SU-DHL-6 (cell line): ENCODE measurements around the gene SOAT2.

ENCODE experiments used
- CTCF ChIP-seq: fragments of 200-600 bp; sonication (generic); IDR thresholded peaks from one replicate; pipeline ENCODE4 v1.5.1; 2017; ENCODE audit warnings: antibody characterized with exemption, mild to moderate bottlenecking, low read length, moderate library complexity; ENCODE audit not compliant: insufficient read depth, poor library complexity, severe bottlenecking
- EZH2phosphoT487 ChIP-seq: fragments of 200-600 bp; sonication (generic), shearing (Covaris generic); conservative IDR thresholded peaks from 2 replicates; pipeline ENCODE4 v1.6.1; 2018; ENCODE audit warnings: mild to moderate bottlenecking, antibody characterized with exemption, low read length, moderate library complexity, mixed read lengths

GRCh38 chr12:53094394-53094787, 8.9 kb upstream of the SOAT2 start:
- no peak for TF ChIP-seq CTCF
- no peak for TF ChIP-seq EZH2phosphoT487
